KMS-11 (cell line): ENCODE measurements around the gene SMIM1.

Experiments
- H2AFZ ChIP-seq: fragments of 200-600 bp; sonication (generic); 2 replicates; pipeline ENCODE4 v1.6.1; 2016; ENCODE audit warnings: antibody characterized with exemption, mixed run types, low read depth
- H3K27ac ChIP-seq: fragments of 200-600 bp; sonication (generic); 2 replicates; pipeline ENCODE4 v1.6.1; 2016; ENCODE audit warnings: mild to moderate bottlenecking, mixed run types
- H3K27me3 ChIP-seq: fragments of 200-600 bp; sonication (generic); 2 replicates; pipeline ENCODE4 v1.6.1; 2017; ENCODE audit warnings: mild to moderate bottlenecking, low read depth, mixed run types, moderate library complexity; ENCODE audit not compliant: insufficient read depth
- H3K36me3 ChIP-seq: fragments of 200-600 bp; sonication (generic); 2 replicates; pipeline ENCODE4 v1.6.1; 2017; ENCODE audit warnings: mild to moderate bottlenecking, mixed run types; ENCODE audit not compliant: insufficient read depth
- H3K4me1 ChIP-seq: fragments of 200-600 bp; sonication (generic); 2 replicates; pipeline ENCODE4 v1.6.1; 2016; ENCODE audit warnings: mild to moderate bottlenecking, low read depth, mixed run types; ENCODE audit not compliant: poor library complexity, severe bottlenecking
- H3K4me2 ChIP-seq: fragments of 200-600 bp; sonication (generic); 2 replicates; pipeline ENCODE4 v1.7.0; 2016; ENCODE audit warnings: mild to moderate bottlenecking, mixed run types
- H3K4me3 ChIP-seq: fragments of 200-600 bp; sonication (generic); IDR thresholded peaks from 2 replicates; pipeline ENCODE4 v1.6.1; 2017; ENCODE audit warnings: low read depth, low read length, mixed read lengths; ENCODE audit not compliant: insufficient read depth
- H3K79me2 ChIP-seq: fragments of 200-600 bp; sonication (generic); 2 replicates; pipeline ENCODE4 v1.6.1; 2016; ENCODE audit warnings: low read depth, mixed run types; ENCODE audit not compliant: insufficient read depth
- H3K9ac ChIP-seq: fragments of 200-600 bp; sonication (generic); 2 replicates; pipeline ENCODE4 v1.6.1; 2016; ENCODE audit warnings: mild to moderate bottlenecking, mixed run types
- H4K20me1 ChIP-seq: fragments of 200-600 bp; sonication (generic); 2 replicates; pipeline ENCODE4 v1.6.1; 2016; ENCODE audit warnings: mild to moderate bottlenecking, mixed run types; ENCODE audit not compliant: insufficient read depth
- CTCF ChIP-seq: fragments of 200-600 bp; sonication (generic); conservative IDR thresholded peaks from 2 replicates; pipeline ENCODE4 v1.6.1; 2017; ENCODE audit warnings: low read depth, mild to moderate bottlenecking, antibody characterized with exemption, low read length, moderate library complexity, mixed read lengths

The SMIM1 gene

GRCh38 chr1:3762873-3763228, 9.7 kb upstream of the SMIM1 start:
- Histone ChIP-seq H3K4me2 (no peak overlapping the region), H2AFZ (no peak overlapping the region), H4K20me1 (no peaks in the 10 kb centered on the region), H3K4me1 (no peaks in the 10 kb centered on the region), H3K27me3 (peaks cover 96% of the 10 kb centered on the region), H3K9ac (no peak overlapping the region), H3K36me3 (no peaks in the 10 kb centered on the region), H3K4me3 (no peak overlapping the region), H3K27ac (no peak overlapping the region), H3K79me2 (no peaks in the 10 kb centered on the region)
- TF ChIP-seq CTCF: no peak

GRCh38 chr1:3763351-3764125, 9.0 kb upstream of the SMIM1 start:
- Histone ChIP-seq H3K4me2 (no peak overlapping the region), H3K36me3 (no peaks in the 10 kb centered on the region), H3K4me1 (no peaks in the 10 kb centered on the region), H3K27ac (no peak overlapping the region), H4K20me1 (no peaks in the 10 kb centered on the region), H3K9ac (no peak overlapping the region), H2AFZ (no peak overlapping the region), H3K79me2 (no peaks in the 10 kb centered on the region), H3K27me3 (peaks cover 98% of the 10 kb centered on the region), H3K4me3 (no peak overlapping the region)
- no peak for TF ChIP-seq CTCF

GRCh38 chr1:3767328-3767925, 5.1 kb upstream of the SMIM1 start:
- Histone ChIP-seq H4K20me1 (no peaks in the 10 kb centered on the region), H3K27ac (no peak overlapping the region), H3K9ac (no peak overlapping the region), H3K4me3 (no peak overlapping the region), H3K79me2 (no peaks in the 10 kb centered on the region), H3K4me2 (no peak overlapping the region), H2AFZ (no peak overlapping the region), H3K27me3 (peaks cover 87% of the 10 kb centered on the region), H3K4me1 (peaks cover 6% of the 10 kb centered on the region), H3K36me3 (no peaks in the 10 kb centered on the region)
- TF ChIP-seq CTCF: no peak

GRCh38 chr1:3768811-3769390, 3.6 kb upstream of the SMIM1 start:
- H3K36me3 ChIP-seq: no peaks in the 10 kb centered on the region
- no peak for TF ChIP-seq CTCF
- no peak overlapping the region for H2AFZ ChIP-seq
- no peaks in the 10 kb centered on the region for H4K20me1 ChIP-seq
- H3K27ac ChIP-seq: no peak overlapping the region
- H3K27me3 ChIP-seq: peaks cover 72% of the 10 kb centered on the region
- no peak overlapping the region for H3K4me3 ChIP-seq
- no peak overlapping the region for H3K9ac ChIP-seq
- H3K79me2 ChIP-seq: no peaks in the 10 kb centered on the region
- H3K4me1 ChIP-seq: peaks cover 6% of the 10 kb centered on the region
- no peak overlapping the region for H3K4me2 ChIP-seq
